Ishikawa (cell line): ENCODE results near the gene RAB3IL1.

Experiments
- CEBPB ChIP-seq: IDR thresholded peaks from 2 replicates; pipeline ENCODE4 v1.6.1; 2012
- CREB1 ChIP-seq: IDR thresholded peaks from 2 replicates; pipeline ENCODE4 v1.6.1; 2012; ENCODE audit warnings: low read depth
- EGR1 ChIP-seq: IDR thresholded peaks from 2 replicates; pipeline ENCODE4 v1.6.1; 2012
- EP300 ChIP-seq: IDR thresholded peaks from 2 replicates; pipeline ENCODE4 v1.6.1; 2012; ENCODE audit warnings: borderline replicate concordance
- MAX ChIP-seq: IDR thresholded peaks from 2 replicates; pipeline ENCODE4 v1.6.1; 2012
- NFIC ChIP-seq: IDR thresholded peaks from 2 replicates; pipeline ENCODE4 v1.6.1; 2012
- RAD21 ChIP-seq: IDR thresholded peaks from 2 replicates; pipeline ENCODE4 v1.6.1; 2012; ENCODE audit warnings: low read depth
- REST ChIP-seq: IDR thresholded peaks from 2 replicates; pipeline ENCODE4 v1.6.1; 2012; ENCODE audit warnings: low read depth, mild to moderate bottlenecking
- TAF1 ChIP-seq: IDR thresholded peaks from 2 replicates; pipeline ENCODE4 v1.6.1; 2012; ENCODE audit warnings: low read depth, mild to moderate bottlenecking
- TCF12 ChIP-seq: IDR thresholded peaks from 2 replicates; pipeline ENCODE4 v1.6.1; 2012; ENCODE audit warnings: low read depth
- TEAD4 ChIP-seq: IDR thresholded peaks from 2 replicates; pipeline ENCODE4 v1.6.1; 2012
- USF1 ChIP-seq: IDR thresholded peaks from 2 replicates; pipeline ENCODE4 v1.6.1; 2012
- YY1 ChIP-seq: IDR thresholded peaks from 2 replicates; pipeline ENCODE4 v1.6.1; 2012; ENCODE audit warnings: low read depth
- ZBTB7A ChIP-seq: IDR thresholded peaks from 2 replicates; pipeline ENCODE4 v1.6.1; 2012; ENCODE audit warnings: low read depth

Gene RAB3IL1

GRCh38 chr11:61962213-61963015 lies 45.0 kb upstream of the RAB3IL1 start:
- TF ChIP-seq TCF12 (no peak), EP300 (no peak), USF1 (no peak), CEBPB (no peak), TAF1 (no peak), RAD21 (no peak), REST (no peak), YY1 (no peak), EGR1 (no peak)

GRCh38 chr11:61961570-61962212 lies 44.3 kb upstream of the RAB3IL1 start:
- no peak for TF ChIP-seq CEBPB
- 0 out of 2 replicates have a peak, but pooled peaks have one; percentile 25 for TF ChIP-seq TEAD4

GRCh38 chr11:61960532-61960931 lies 43.2 kb upstream of the RAB3IL1 start:
- TF ChIP-seq TAF1 = no peak
- TF ChIP-seq EP300 = no peak
- no peak for TF ChIP-seq RAD21
- no peak for TF ChIP-seq USF1
- no peak for TF ChIP-seq NFIC
- TF ChIP-seq MAX = no peak
- no peak for TF ChIP-seq REST
- no peak for TF ChIP-seq TEAD4
- TF ChIP-seq ZBTB7A = no peak
- no peak for TF ChIP-seq CEBPB
- TF ChIP-seq CREB1 = no peak

- TF ChIP-seq EGR1 (no peak), TEAD4 (no peak), RAD21 (no peak), CEBPB (no peak), TCF12 (no peak), MAX (no peak), TAF1 (no peak), YY1 (no peak), EP300 (no peak), REST (no peak), USF1 (no peak), NFIC (no peak), CREB1 (no peak)
These were observed 42.3 kb upstream of the RAB3IL1 start for GRCh38 chr11:61959678-61960077.
